GM12878 (cell line): ENCODE data around the gene FMNL3. TPM values are rescaled to one million over a fixed set of nuclear protein-coding genes. Genes with fewer than 3 reads are reported as not detected.

Experiments used
- ASH2L ChIP-seq: fragments of 300-600, 200-600 bp; sonication (generic); IDR thresholded peaks from 2 replicates; pipeline ENCODE4 v1.6.1; 2017; ENCODE audit warnings: low read depth, mild to moderate bottlenecking, borderline replicate concordance
- BACH1 ChIP-seq: fragments of 450-650 bp; IDR thresholded peaks from 2 replicates; pipeline ENCODE4 v1.6.1; 2017; ENCODE audit warnings: mild to moderate bottlenecking, borderline replicate concordance
- CREM ChIP-seq: IDR thresholded peaks from 2 replicates; pipeline ENCODE4 v1.6.1; 2014; ENCODE audit warnings: antibody characterized with exemption, low read depth
- GABPA ChIP-seq: IDR thresholded peaks from 2 replicates; pipeline ENCODE4 v1.6.1; 2014; ENCODE audit warnings: antibody characterized with exemption, low read depth, mild to moderate bottlenecking, inconsistent platforms
- JUNB ChIP-seq: IDR thresholded peaks from 2 replicates; pipeline ENCODE4 v1.6.1; 2016; ENCODE audit warnings: antibody characterized with exemption, mild to moderate bottlenecking
- MYB ChIP-seq: fragments of 150-350 bp; IDR thresholded peaks from 2 replicates; pipeline ENCODE4 v1.6.1; 2014; ENCODE audit warnings: mild to moderate bottlenecking, low read depth, low read length, borderline replicate concordance
- MYC ChIP-seq: IDR thresholded peaks from 2 replicates; pipeline ENCODE4 v1.6.1; 2011; ENCODE audit warnings: mild to moderate bottlenecking, low read length, moderate library complexity, inconsistent platforms; ENCODE audit not compliant: insufficient read depth, insufficient replicate concordance, insufficient read length, severe bottlenecking
- PML ChIP-seq: IDR thresholded peaks from 2 replicates; pipeline ENCODE4 v1.6.1; 2012; ENCODE audit warnings: low read length, inconsistent platforms
- POLR2AphosphoS2 ChIP-seq: IDR thresholded peaks from 2 replicates; pipeline ENCODE4 v1.6.1; 2011; ENCODE audit warnings: low read depth, mild to moderate bottlenecking, low read length, improper control_type of control experiment, moderate library complexity
- RAD51 ChIP-seq: fragments of 450-650 bp; IDR thresholded peaks from 2 replicates; pipeline ENCODE4 v1.6.1; 2016; ENCODE audit warnings: moderate library complexity, mild to moderate bottlenecking, inconsistent platforms
- RB1 ChIP-seq: fragments of 450-650 bp; formaldehyde crosslinking; IDR thresholded peaks from 2 replicates; pipeline ENCODE4 v1.6.1; 2017; ENCODE audit warnings: mild to moderate bottlenecking, borderline replicate concordance
- RBBP5 ChIP-seq: fragments of 200-600 bp; sonication (generic); conservative IDR thresholded peaks from 2 replicates; pipeline ENCODE4 v1.6.1; 2016
- RELA ChIP-seq: fragments of 450-650 bp; IDR thresholded peaks from 2 replicates; pipeline ENCODE4 v1.8.0; 2014; ENCODE audit warnings: borderline replicate concordance; ENCODE audit not compliant: partially characterized antibody
- SIN3A ChIP-seq: IDR thresholded peaks from 2 replicates; pipeline ENCODE4 v1.6.1; 2012; ENCODE audit warnings: low read depth, low read length, improper control_type of control experiment
- SP1 ChIP-seq: IDR thresholded peaks from one replicate; pipeline ENCODE4 v1.6.1; 2011; ENCODE audit warnings: low read depth, low read length
- STAT1 ChIP-seq: fragments of 450-650 bp; conservative IDR thresholded peaks from 2 replicates; pipeline ENCODE4 v1.6.1; 2014; ENCODE audit warnings: antibody characterized with exemption, mild to moderate bottlenecking
- TCF12 ChIP-seq: IDR thresholded peaks from 2 replicates; pipeline ENCODE4 v1.6.1; 2011; ENCODE audit warnings: low read depth, mild to moderate bottlenecking, low read length
- ZNF217 ChIP-seq: fragments of 450-650 bp; IDR thresholded peaks from 2 replicates; pipeline ENCODE4 v1.6.1; 2017; ENCODE audit warnings: antibody characterized with exemption, mild to moderate bottlenecking
- ZSCAN29 ChIP-seq: fragments of 450-650 bp; IDR thresholded peaks from 2 replicates; pipeline ENCODE4 v1.6.1; 2017; ENCODE audit warnings: mild to moderate bottlenecking, moderate library complexity
- ZZZ3 ChIP-seq: IDR thresholded peaks from 2 replicates; pipeline ENCODE4 v1.6.1; 2011; ENCODE audit warnings: low read depth; ENCODE audit not compliant: control insufficient read depth, insufficient read length
- polyA plus RNA-seq, 11 experiments: library from polyadenylated mRNA; depleted of rRNA in 4 of 11; unstranded in 6 of 11; stranded (reverse) in 5 of 11; fragments of >200 nt; fragmentation: Nextera tagmentation in 4 of 11; fragmentation: Illumina TruSeq in 1 of 11; extraction: Ambion mirVana in 4 of 11; extraction: Trizol in 1 of 11; gene quantifications; 1 replicate in 1 of 11; 2 replicates in 10 of 11; pipeline versions ENCODE4 v1.2.1 to v1.2.3, GENCODE V29; 2011 to 2016; ENCODE audit warnings: inconsistent platforms in 2 of 11, missing spikeins in 2 of 11, low read depth in 1 of 11
- total RNA-seq, 4 experiments: library from RNA; depleted of rRNA in 3 of 4; stranded (reverse); fragments of >200 nt in 3 of 4; fragmentation: Illumina TruSeq in 1 of 4; extraction: Trizol in 1 of 4; gene quantifications; 2 replicates each; pipeline versions ENCODE4 v1.2.1 to v1.2.3, GENCODE V29; 2013 to 2021
- TF ChIP-seq, protein P1 (sequence below): fragments of 450-650 bp; IDR thresholded peaks from 2 replicates; pipeline ENCODE4 v1.6.1; 2017; ENCODE audit warnings: mild to moderate bottlenecking, moderate library complexity
- TF ChIP-seq, protein P2 (sequence below): IDR thresholded peaks from 2 replicates; pipeline ENCODE4 v1.6.1; 2012; ENCODE audit warnings: low read depth, low read length, improper control_type of control experiment
- TF ChIP-seq, protein P3 (sequence below): fragments of 450-650 bp; IDR thresholded peaks from 2 replicates; pipeline ENCODE4 v1.6.1; 2014; ENCODE audit warnings: mild to moderate bottlenecking
- TF ChIP-seq, protein P4 (sequence below): fragments of 450-650 bp; IDR thresholded peaks from 2 replicates; pipeline ENCODE4 v1.6.1; 2018; ENCODE audit warnings: mild to moderate bottlenecking, low read depth, moderate library complexity; ENCODE audit not compliant: partially characterized antibody

FMNL3 gene
- total and polyA plus RNA-seq, 10 of the 15 experiments (the other 5 are each of a cell fraction or from before 2014, with no cell fraction given): 3.0 to 64.9 (median 30.9) TPM

DNA sequence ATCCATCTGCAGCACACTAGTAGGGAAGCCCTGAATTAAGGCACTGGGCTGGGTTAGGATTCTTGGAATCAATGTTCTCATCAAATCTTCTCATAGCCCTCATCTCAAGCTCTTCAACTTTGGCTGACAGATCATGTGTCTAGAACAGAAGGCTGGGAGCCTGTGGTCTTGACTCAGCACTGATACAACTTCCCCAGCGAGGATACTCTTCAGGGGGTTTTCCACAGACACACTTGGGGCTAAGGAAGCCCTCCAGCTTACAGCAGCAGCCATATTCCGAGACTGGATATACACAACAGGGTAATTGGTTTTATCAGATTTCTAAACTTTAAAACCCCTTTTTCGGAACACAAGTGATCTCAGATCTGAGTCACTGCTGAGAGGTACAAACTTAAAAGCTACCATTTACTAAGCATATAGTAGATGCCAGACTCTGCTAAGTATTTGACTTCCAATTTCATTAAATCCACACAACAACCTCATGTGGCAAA is 3.5 kb downstream of the FMNL3 start (continued):
- TF ChIP-seq PML (no peak; the same call in 1 of the 2 replicates), RB1 (no peak), STAT1 (no peak), MYC (no peak), TCF12 (peak; percentile 61; the same call in 1 of the 2 replicates), RAD51 (no peak), RBBP5 (no peak), BACH1 (peak; percentile 55; the same call in 1 of the 2 replicates), CREM (peak; percentile 36; the same call in 1 of the 2 replicates), SIN3A (no peak), POLR2AphosphoS2 (no peak), RELA (peak; percentile 77), ZSCAN29 (no peak), SP1 (no peak), GABPA (no peak), ZZZ3 (no peak), MYB (no peak), ZNF217 (no peak), ASH2L (no peak), JUNB (0 out of 2 replicates have a peak, but pooled peaks have one; percentile 12)
- TF ChIP-seq, protein P1, sequence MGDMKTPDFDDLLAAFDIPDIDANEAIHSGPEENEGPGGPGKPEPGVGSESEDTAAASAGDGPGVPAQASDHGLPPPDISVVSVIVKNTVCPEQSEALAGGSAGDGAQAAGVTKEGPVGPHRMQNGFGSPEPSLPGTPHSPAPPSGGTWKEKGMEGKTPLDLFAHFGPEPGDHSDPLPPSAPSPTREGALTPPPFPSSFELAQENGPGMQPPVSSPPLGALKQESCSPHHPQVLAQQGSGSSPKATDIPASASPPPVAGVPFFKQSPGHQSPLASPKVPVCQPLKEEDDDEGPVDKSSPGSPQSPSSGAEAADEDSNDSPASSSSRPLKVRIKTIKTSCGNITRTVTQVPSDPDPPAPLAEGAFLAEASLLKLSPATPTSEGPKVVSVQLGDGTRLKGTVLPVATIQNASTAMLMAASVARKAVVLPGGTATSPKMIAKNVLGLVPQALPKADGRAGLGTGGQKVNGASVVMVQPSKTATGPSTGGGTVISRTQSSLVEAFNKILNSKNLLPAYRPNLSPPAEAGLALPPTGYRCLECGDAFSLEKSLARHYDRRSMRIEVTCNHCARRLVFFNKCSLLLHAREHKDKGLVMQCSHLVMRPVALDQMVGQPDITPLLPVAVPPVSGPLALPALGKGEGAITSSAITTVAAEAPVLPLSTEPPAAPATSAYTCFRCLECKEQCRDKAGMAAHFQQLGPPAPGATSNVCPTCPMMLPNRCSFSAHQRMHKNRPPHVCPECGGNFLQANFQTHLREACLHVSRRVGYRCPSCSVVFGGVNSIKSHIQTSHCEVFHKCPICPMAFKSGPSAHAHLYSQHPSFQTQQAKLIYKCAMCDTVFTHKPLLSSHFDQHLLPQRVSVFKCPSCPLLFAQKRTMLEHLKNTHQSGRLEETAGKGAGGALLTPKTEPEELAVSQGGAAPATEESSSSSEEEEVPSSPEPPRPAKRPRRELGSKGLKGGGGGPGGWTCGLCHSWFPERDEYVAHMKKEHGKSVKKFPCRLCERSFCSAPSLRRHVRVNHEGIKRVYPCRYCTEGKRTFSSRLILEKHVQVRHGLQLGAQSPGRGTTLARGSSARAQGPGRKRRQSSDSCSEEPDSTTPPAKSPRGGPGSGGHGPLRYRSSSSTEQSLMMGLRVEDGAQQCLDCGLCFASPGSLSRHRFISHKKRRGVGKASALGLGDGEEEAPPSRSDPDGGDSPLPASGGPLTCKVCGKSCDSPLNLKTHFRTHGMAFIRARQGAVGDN: peak; percentile 75
- TF ChIP-seq, protein P2, sequence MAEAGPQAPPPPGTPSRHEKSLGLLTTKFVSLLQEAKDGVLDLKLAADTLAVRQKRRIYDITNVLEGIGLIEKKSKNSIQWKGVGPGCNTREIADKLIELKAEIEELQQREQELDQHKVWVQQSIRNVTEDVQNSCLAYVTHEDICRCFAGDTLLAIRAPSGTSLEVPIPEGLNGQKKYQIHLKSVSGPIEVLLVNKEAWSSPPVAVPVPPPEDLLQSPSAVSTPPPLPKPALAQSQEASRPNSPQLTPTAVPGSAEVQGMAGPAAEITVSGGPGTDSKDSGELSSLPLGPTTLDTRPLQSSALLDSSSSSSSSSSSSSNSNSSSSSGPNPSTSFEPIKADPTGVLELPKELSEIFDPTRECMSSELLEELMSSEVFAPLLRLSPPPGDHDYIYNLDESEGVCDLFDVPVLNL: no peak
- TF ChIP-seq, protein P3, sequence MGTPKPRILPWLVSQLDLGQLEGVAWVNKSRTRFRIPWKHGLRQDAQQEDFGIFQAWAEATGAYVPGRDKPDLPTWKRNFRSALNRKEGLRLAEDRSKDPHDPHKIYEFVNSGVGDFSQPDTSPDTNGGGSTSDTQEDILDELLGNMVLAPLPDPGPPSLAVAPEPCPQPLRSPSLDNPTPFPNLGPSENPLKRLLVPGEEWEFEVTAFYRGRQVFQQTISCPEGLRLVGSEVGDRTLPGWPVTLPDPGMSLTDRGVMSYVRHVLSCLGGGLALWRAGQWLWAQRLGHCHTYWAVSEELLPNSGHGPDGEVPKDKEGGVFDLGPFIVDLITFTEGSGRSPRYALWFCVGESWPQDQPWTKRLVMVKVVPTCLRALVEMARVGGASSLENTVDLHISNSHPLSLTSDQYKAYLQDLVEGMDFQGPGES: no peak
- TF ChIP-seq, protein P4, sequence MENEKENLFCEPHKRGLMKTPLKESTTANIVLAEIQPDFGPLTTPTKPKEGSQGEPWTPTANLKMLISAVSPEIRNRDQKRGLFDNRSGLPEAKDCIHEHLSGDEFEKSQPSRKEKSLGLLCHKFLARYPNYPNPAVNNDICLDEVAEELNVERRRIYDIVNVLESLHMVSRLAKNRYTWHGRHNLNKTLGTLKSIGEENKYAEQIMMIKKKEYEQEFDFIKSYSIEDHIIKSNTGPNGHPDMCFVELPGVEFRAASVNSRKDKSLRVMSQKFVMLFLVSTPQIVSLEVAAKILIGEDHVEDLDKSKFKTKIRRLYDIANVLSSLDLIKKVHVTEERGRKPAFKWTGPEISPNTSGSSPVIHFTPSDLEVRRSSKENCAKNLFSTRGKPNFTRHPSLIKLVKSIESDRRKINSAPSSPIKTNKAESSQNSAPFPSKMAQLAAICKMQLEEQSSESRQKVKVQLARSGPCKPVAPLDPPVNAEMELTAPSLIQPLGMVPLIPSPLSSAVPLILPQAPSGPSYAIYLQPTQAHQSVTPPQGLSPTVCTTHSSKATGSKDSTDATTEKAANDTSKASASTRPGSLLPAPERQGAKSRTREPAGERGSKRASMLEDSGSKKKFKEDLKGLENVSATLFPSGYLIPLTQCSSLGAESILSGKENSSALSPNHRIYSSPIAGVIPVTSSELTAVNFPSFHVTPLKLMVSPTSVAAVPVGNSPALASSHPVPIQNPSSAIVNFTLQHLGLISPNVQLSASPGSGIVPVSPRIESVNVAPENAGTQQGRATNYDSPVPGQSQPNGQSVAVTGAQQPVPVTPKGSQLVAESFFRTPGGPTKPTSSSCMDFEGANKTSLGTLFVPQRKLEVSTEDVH: no peak
